Activated B cell treated with CpG ODN at 0.5 μM for 24 hours (primary cell): Measurements from ENCODE around the gene TNFRSF25. TPM values are rescaled to one million over a fixed set of nuclear protein-coding genes. Genes with fewer than 3 reads are reported as not detected.

Source experiments
- ATAC-seq: fragments of 200-7000 bp; cut with Tn5 transposase; one replicate; pipeline ENCODE4 v1.10.0; 2021; ENCODE audit warnings: low read depth, mild to moderate bottlenecking, moderate library complexity
- CTCF ChIA-PET: fragments of 350-600 bp; sonication (Branson Sonifier 250); formaldehyde crosslinking; loops from one replicate; lab custom pipeline; 2021; ENCODE audit warnings: antibody characterized with exemption; lab: Charles Lee
- POLR2A ChIA-PET: fragments of 350-600 bp; sonication (Branson Sonifier 250); formaldehyde crosslinking; loops from one replicate; lab custom pipeline; 2021; ENCODE audit warnings: antibody characterized with exemption; lab: Charles Lee
- DNase-seq: peaks from one replicate; pipeline ENCODE4 v3.0.0; 2022
- H3K27ac Mint-ChIP-seq: one replicate; pipeline ENCODE4 v1.8.0; 2020; ENCODE audit warnings: mixed read lengths
- H3K27me3 Mint-ChIP-seq: one replicate; pipeline ENCODE4 v1.8.0; 2021; ENCODE audit warnings: mixed read lengths
- H3K36me3 Mint-ChIP-seq: one replicate; pipeline ENCODE4 v1.8.0; 2021; ENCODE audit warnings: low read depth, mixed read lengths
- H3K4me1 Mint-ChIP-seq: one replicate; pipeline ENCODE4 v1.8.0; 2021; ENCODE audit warnings: mixed read lengths
- H3K4me3 Mint-ChIP-seq: one replicate; pipeline ENCODE4 v1.8.0; 2020; ENCODE audit warnings: mild to moderate bottlenecking, mixed read lengths
- H3K9me3 Mint-ChIP-seq: one replicate; pipeline ENCODE4 v1.8.0; 2020; ENCODE audit warnings: mixed read lengths
- intact Hi-C: fragments of 100-400 bp; cut with micrococcal nuclease; formaldehyde crosslinking; loops from one replicate; pipeline ENCODE4 v1.15.1; 2024
- total RNA-seq: library from RNA; stranded (reverse); gene quantifications from 2 replicates; pipeline ENCODE4 v1.2.3, GENCODE V29; 2022
- TF ChIP-seq, protein P1 (sequence below): fragments of 200-600 bp; IDR thresholded peaks from one replicate; pipeline ENCODE4 v1.8.0; 2022; ENCODE audit warnings: antibody characterized with exemption, mild to moderate bottlenecking

The TNFRSF25 gene
- total RNA-seq, 1 donor from 2014 or later, result 2.8 TPM

- no peak for DNase-seq
- ChIA-PET POLR2A (interaction anchor here (0.6 kb wide), 1 partner anchor 311 kb away, joined by 3 read pairs; no protein-coding TSS in a partner anchor), CTCF (no interaction called here)
- H3K27ac Mint-ChIP-seq, result no peak overlapping the region
- TF ChIP-seq, protein P1, sequence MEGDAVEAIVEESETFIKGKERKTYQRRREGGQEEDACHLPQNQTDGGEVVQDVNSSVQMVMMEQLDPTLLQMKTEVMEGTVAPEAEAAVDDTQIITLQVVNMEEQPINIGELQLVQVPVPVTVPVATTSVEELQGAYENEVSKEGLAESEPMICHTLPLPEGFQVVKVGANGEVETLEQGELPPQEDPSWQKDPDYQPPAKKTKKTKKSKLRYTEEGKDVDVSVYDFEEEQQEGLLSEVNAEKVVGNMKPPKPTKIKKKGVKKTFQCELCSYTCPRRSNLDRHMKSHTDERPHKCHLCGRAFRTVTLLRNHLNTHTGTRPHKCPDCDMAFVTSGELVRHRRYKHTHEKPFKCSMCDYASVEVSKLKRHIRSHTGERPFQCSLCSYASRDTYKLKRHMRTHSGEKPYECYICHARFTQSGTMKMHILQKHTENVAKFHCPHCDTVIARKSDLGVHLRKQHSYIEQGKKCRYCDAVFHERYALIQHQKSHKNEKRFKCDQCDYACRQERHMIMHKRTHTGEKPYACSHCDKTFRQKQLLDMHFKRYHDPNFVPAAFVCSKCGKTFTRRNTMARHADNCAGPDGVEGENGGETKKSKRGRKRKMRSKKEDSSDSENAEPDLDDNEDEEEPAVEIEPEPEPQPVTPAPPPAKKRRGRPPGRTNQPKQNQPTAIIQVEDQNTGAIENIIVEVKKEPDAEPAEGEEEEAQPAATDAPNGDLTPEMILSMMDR, result no peak
- no peak for ATAC-seq
- H3K36me3 Mint-ChIP-seq, result no peaks in the 10 kb centered on the region
- H3K4me3 Mint-ChIP-seq, result no peak overlapping the region
- H3K27me3 Mint-ChIP-seq, result peaks cover 38% of the 10 kb centered on the region
- no peaks in the 10 kb centered on the region for H3K9me3 Mint-ChIP-seq
- H3K4me1 Mint-ChIP-seq, result peaks cover 14% of the 10 kb centered on the region
- intact Hi-C loops, result no loop called here
These were observed 20.8 kb downstream of the TNFRSF25 start for GRCh38 chr1:6445062-6445763.

GRCh38 chr1:6444377-6444776 lies 21.6 kb downstream of the TNFRSF25 start:
- H3K4me3 Mint-ChIP-seq, result no peak overlapping the region
- intact Hi-C loops, result no loop called here
- POLR2A ChIA-PET, result no interaction called here

GRCh38 chr1:6443339-6444115 lies 22.4 kb downstream of the TNFRSF25 start:
- ATAC-seq, result no peak

More at GRCh38 chr1:6444377-6444776, 21.6 kb downstream of the TNFRSF25 start:
- Mint-ChIP-seq H3K36me3 (no peaks in the 10 kb centered on the region), H3K4me1 (peaks cover 13% of the 10 kb centered on the region), H3K27me3 (peaks cover 34% of the 10 kb centered on the region), H3K27ac (no peak overlapping the region), H3K9me3 (no peaks in the 10 kb centered on the region)
- DNase-seq (no peak), ATAC-seq (no peak)
- TF ChIP-seq, protein P1, result no peak
- CTCF ChIA-PET, result no interaction called here

GRCh38 chr1:6441586-6441985 lies 24.4 kb downstream of the TNFRSF25 start:
- POLR2A ChIA-PET, result no interaction called here
- intact Hi-C loops, result no loop called here
- CTCF ChIA-PET, result interaction anchor here (1.0 to 2.2 kb wide), 2 partner anchors 18 to 44 kb away, joined by 3 to 9 read pairs; no protein-coding TSS in a partner anchor
- no peak for DNase-seq
- H3K9me3 Mint-ChIP-seq, result no peaks in the 10 kb centered on the region
- H3K27ac Mint-ChIP-seq, result no peak overlapping the region
- H3K36me3 Mint-ChIP-seq, result no peaks in the 10 kb centered on the region
- no peak overlapping the region for H3K4me3 Mint-ChIP-seq
- H3K4me1 Mint-ChIP-seq, result peaks cover 10% of the 10 kb centered on the region
- TF ChIP-seq, protein P1, result no peak
- ATAC-seq, result no peak
- H3K27me3 Mint-ChIP-seq, result peaks cover 40% of the 10 kb centered on the region

More at GRCh38 chr1:6443339-6444115, 22.4 kb downstream of the TNFRSF25 start:
- no peak overlapping the region for H3K27ac Mint-ChIP-seq
- no peak for DNase-seq
- H3K4me1 Mint-ChIP-seq, result peaks cover 11% of the 10 kb centered on the region
- H3K27me3 Mint-ChIP-seq, result peaks cover 32% of the 10 kb centered on the region
- no peak overlapping the region for H3K4me3 Mint-ChIP-seq
- TF ChIP-seq, protein P1, result no peak
- no peaks in the 10 kb centered on the region for H3K36me3 Mint-ChIP-seq
- ChIA-PET CTCF (no interaction called here), POLR2A (no interaction called here)
- intact Hi-C loops, result no loop called here
- H3K9me3 Mint-ChIP-seq, result no peaks in the 10 kb centered on the region
